SK-N-MC (cell line): Measurements from ENCODE around the gene MLN.

Experiments used
- FOXP2 ChIP-seq: optimal IDR thresholded peaks from 2 replicates; pipeline ENCODE3; 2011; ENCODE audit warnings: mild to moderate bottlenecking, moderate library complexity; ENCODE audit not compliant: insufficient read depth; ENCODE audit errors: extremely low read length, control extremely low read depth
- POLR2AphosphoS5 ChIP-seq: IDR thresholded peaks from 2 replicates; pipeline ENCODE4 v1.6.1; 2012; ENCODE audit warnings: mild to moderate bottlenecking, low read depth, low read length, borderline replicate concordance

DNA sequence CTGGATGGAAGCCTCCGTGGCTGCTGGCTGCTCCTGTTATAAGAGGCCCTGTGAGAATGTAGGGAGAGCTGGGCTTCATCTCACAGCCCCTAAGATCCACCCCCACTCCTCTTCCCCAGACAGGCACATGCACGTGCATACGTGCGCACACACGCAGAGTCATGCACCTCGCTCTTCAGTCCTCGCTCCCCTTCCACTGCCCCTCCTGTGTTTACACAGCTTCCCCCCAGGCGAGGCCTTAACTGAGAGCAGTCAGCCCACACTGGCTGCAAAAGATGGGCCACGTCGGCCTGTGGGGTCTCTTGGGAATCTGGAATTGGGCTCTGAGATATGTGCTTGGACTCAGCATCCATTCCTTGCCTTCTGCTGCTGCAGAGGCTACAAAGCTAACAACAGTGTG, 35.2 kb upstream of the MLN start:
- TF ChIP-seq POLR2AphosphoS5 (no peak), FOXP2 (no peak)
